AG04449 (cell line): ENCODE results near the gene ELL3.
"Not testable (repeated sequence)": the region's sequence is repeated elsewhere in the genome, so short reads cannot be mapped to it uniquely, and the experiment has no call there.

Experiments used
- CTCF ChIA-PET: fragments of 350-600 bp; formaldehyde crosslinking; extraction: SDS; loops from one replicate; lab custom pipeline; 2021; ENCODE audit warnings: antibody characterized with exemption; lab: Yijun Ruan, JAX
- POLR2A ChIA-PET: fragments of 400-600, 350-600 bp; formaldehyde crosslinking; extraction: SDS; loops from one replicate; lab custom pipeline; 2020; ENCODE audit warnings: antibody characterized with exemption, inconsistent platforms; lab: Yijun Ruan, JAX
- DNase-seq: peaks from one replicate; pipeline ENCODE4 v3.0.0-alpha.2; 2010; ENCODE audit warnings: low read depth, low spot score
- H3K4me3 ChIP-seq: 2 replicates; pipeline ENCODE4 v1.5.1; 2011; ENCODE audit warnings: low read depth, mild to moderate bottlenecking, control low read depth, low read length
- CTCF ChIP-seq: IDR thresholded peaks from one replicate; pipeline ENCODE4 v1.5.1; 2011; ENCODE audit warnings: mild to moderate bottlenecking, moderate library complexity, low read length, control low read depth, inconsistent platforms; ENCODE audit not compliant: insufficient read depth; ENCODE audit errors: missing control alignments

Gene ELL3

GRCh38 chr15:43808960-43809678 lies 32.4 kb upstream of the ELL3 start:
- no peak for DNase-seq
- CTCF ChIA-PET, result interaction anchor here (0.8 to 1.2 kb wide), 3 partner anchors 12 to 31 kb away, joined by 3 to 4 read pairs (median 3); no protein-coding TSS in a partner anchor
- TF ChIP-seq CTCF, result no peak
- no peak overlapping the region for H3K4me3 ChIP-seq
- POLR2A ChIA-PET, result interaction anchor here (2.0 kb wide), 1 partner anchor 9 kb away, joined by 5 read pairs; the partner anchor contains the start of genes HYPK and SERINC4

- CTCF ChIA-PET, result interaction anchor here (0.8 to 0.9 kb wide), 2 partner anchors 13 to 31 kb away, joined by 3 to 4 read pairs; no protein-coding TSS in a partner anchor
- DNase-seq, result no peak
- TF ChIP-seq CTCF, result no peak
- H3K4me3 ChIP-seq, result no peak overlapping the region
- POLR2A ChIA-PET, result interaction anchor here (2.0 kb wide), 1 partner anchor 8 kb away, joined by 5 read pairs; the partner anchor contains the start of genes HYPK and SERINC4
Observed at GRCh38 chr15:43808435-43808950, 31.7 kb upstream of the ELL3 start.

- H3K4me3 ChIP-seq, DNase-seq, POLR2A ChIA-PET: not testable (repeated sequence)
- CTCF ChIA-PET, result interaction anchor here (1.4 kb wide), 1 partner anchor 25 kb away, joined by 3 read pairs; the partner anchor contains the start of gene ELL3
Observed at GRCh38 chr15:43802676-43803075, 25.9 kb upstream of the ELL3 start.

GRCh38 chr15:43800286-43801141 lies 23.7 kb upstream of the ELL3 start, which contains the start of gene HYPK:
Gene HYPK, plus strand, starts transcription at chr15:43800599. Its CDS starts 24 bp downstream, at chr15:43800623.
- no peak for TF ChIP-seq CTCF
- ChIA-PET POLR2A (interaction anchor here (0.6 to 1.4 kb wide), 6 partner anchors 9 to 31 kb away, joined by 3 to 8 read pairs (median 4); partner anchors contain the start of genes ELL3, MFAP1 and SERF2), CTCF (interaction anchor here (1.2 kb wide), 1 partner anchor 22 kb away, joined by 4 read pairs; no protein-coding TSS in a partner anchor)
- peak; percentile 40 for DNase-seq
- peak within 1 kb of the TSS; percentile 89 for H3K4me3 ChIP-seq

GRCh38 chr15:43799945-43800285 lies 23.1 kb upstream of the ELL3 start, which contains the start of gene SERINC4:
Gene SERINC4, minus strand, starts transcription at chr15:43800220. Its CDS starts 234 bp downstream, at chr15:43799986.
- ChIA-PET POLR2A (interaction anchor here (0.9 to 1.4 kb wide), 4 partner anchors 9 to 25 kb away, joined by 4 to 8 read pairs (median 6); partner anchors contain the start of genes ELL3 and MFAP1), CTCF (interaction anchor here (1.2 kb wide), 1 partner anchor 23 kb away, joined by 4 read pairs; no protein-coding TSS in a partner anchor)
- no peak for DNase-seq
- no peak for TF ChIP-seq CTCF
- peak within 1 kb of the TSS; percentile 89 for H3K4me3 ChIP-seq
